Hepatocyte (in vitro differentiated cells): Measurements from ENCODE around the gene RNF183.

ENCODE experiments used
- EZH2 ChIP-seq: fragments of 200-600 bp; sonication (generic); IDR thresholded peaks from 2 replicates; pipeline ENCODE4 v1.6.1; 2016; ENCODE audit warnings: antibody characterized with exemption, mild to moderate bottlenecking, borderline replicate concordance
- EZH2phosphoT487 ChIP-seq: fragments of 200-600 bp; sonication (generic); IDR thresholded peaks from one replicate; pipeline ENCODE4 v1.6.1; 2018; ENCODE audit warnings: antibody characterized with exemption, mild to moderate bottlenecking, low read depth, moderate library complexity; ENCODE audit not compliant: unreplicated experiment, severe bottlenecking
- TF ChIP-seq, protein P1 (sequence below): fragments of 200-600 bp; sonication (generic); IDR thresholded peaks from 2 replicates; pipeline ENCODE4 v1.5.1; 2016; ENCODE audit warnings: antibody characterized with exemption, mild to moderate bottlenecking; ENCODE audit not compliant: poor library complexity

DNA sequence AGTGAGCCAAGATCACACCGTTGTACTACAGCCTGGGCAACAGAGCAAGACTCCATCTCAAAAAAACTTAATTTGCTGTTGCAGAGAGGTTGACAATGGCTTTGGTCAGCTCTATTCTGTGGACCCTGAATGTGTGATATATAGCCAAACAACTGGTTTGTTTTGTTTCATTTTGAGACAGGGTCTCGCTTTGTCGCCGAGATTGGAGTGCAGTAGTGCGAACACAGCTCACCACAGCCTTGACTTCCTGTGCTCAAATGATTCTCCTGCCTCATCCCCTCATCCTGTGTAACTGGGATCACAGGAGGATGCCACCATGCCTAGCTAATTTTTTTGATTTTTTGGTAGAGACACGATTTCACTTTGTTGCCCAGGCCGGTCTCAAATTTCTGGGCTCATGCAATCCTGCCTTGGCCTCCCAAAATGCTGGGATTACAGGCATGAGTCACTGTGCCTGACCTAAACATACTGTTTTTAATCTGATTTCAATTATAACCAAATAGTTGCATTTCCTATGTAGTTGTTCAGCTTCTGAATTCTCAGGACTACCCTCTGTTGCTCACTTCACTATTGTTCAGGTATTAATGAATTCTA lies 9.8 kb downstream of the RNF183 start:
- TF ChIP-seq, protein P1, sequence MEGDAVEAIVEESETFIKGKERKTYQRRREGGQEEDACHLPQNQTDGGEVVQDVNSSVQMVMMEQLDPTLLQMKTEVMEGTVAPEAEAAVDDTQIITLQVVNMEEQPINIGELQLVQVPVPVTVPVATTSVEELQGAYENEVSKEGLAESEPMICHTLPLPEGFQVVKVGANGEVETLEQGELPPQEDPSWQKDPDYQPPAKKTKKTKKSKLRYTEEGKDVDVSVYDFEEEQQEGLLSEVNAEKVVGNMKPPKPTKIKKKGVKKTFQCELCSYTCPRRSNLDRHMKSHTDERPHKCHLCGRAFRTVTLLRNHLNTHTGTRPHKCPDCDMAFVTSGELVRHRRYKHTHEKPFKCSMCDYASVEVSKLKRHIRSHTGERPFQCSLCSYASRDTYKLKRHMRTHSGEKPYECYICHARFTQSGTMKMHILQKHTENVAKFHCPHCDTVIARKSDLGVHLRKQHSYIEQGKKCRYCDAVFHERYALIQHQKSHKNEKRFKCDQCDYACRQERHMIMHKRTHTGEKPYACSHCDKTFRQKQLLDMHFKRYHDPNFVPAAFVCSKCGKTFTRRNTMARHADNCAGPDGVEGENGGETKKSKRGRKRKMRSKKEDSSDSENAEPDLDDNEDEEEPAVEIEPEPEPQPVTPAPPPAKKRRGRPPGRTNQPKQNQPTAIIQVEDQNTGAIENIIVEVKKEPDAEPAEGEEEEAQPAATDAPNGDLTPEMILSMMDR: no peak
- no peak for TF ChIP-seq EZH2phosphoT487
- TF ChIP-seq EZH2: no peak
